NB4 (cell line): Measurements from ENCODE around the gene ICAM2.
"Not testable (repeated sequence)": the region's sequence is repeated elsewhere in the genome, so short reads cannot be mapped to it uniquely, and the experiment has no call there.

Experiments
- DNase-seq: peaks from one replicate; pipeline ENCODE4 v3.0.0; 2010; ENCODE audit warnings: low read depth
- H3K4me3 ChIP-seq: one replicate; pipeline ENCODE4 v1.5.1; 2011; ENCODE audit warnings: mild to moderate bottlenecking, low read depth, low read length, moderate library complexity
- MYC ChIP-seq: IDR thresholded peaks from 2 replicates; pipeline ENCODE4 v1.6.1; 2011; ENCODE audit warnings: low read depth, low read length
- POLR2A ChIP-seq: IDR thresholded peaks from 2 replicates; pipeline ENCODE4 v1.6.1; 2011; ENCODE audit warnings: mild to moderate bottlenecking; ENCODE audit not compliant: insufficient read length; ENCODE audit errors: extremely low read depth
- TF ChIP-seq, protein P1 (sequence below): IDR thresholded peaks from one replicate; pipeline ENCODE4 v1.5.1; 2012; ENCODE audit warnings: low read depth, low read length
- TF ChIP-seq, protein P2 (sequence below): IDR thresholded peaks from 2 replicates; pipeline ENCODE4 v1.6.1; 2011; ENCODE audit warnings: low read depth, low read length

The ICAM2 gene

DNA sequence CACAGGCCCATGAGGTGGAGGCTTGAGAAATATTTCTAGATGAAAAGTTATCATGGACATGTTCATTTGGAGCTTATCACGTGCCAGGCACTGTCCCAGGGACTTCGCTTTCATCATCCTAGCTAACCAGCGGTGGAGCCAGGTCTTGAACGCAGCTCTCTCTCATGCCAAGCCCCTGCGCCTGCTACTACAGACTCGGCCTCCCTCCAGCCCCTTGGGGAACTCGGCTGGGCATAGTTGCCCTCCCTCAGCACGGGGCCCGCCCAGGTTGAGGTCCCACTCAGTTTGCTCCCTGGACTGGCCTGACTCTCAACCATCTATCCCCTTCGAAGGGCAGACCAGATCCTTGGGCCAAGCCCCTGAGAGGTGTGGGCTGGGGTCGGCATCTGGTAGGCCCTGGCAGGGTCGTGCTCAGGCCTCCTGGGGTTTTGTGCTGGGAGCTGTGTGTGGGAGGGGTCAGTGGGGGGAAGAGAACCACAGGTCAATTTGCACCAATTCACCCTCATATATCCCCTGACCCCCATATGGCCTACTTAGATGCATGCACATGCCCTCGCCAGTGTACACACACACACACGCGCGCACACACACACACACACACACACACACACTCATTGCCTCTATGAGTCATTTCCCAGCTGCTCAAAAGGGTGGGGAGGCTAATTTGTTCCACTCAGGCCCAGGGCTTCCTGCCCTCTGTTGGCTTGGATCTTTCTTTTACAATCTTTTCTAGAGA, 35.6 kb downstream of the ICAM2 start:
- peak; percentile 70 for DNase-seq
- no peak overlapping the region for H3K4me3 ChIP-seq
- TF ChIP-seq, protein P1, sequence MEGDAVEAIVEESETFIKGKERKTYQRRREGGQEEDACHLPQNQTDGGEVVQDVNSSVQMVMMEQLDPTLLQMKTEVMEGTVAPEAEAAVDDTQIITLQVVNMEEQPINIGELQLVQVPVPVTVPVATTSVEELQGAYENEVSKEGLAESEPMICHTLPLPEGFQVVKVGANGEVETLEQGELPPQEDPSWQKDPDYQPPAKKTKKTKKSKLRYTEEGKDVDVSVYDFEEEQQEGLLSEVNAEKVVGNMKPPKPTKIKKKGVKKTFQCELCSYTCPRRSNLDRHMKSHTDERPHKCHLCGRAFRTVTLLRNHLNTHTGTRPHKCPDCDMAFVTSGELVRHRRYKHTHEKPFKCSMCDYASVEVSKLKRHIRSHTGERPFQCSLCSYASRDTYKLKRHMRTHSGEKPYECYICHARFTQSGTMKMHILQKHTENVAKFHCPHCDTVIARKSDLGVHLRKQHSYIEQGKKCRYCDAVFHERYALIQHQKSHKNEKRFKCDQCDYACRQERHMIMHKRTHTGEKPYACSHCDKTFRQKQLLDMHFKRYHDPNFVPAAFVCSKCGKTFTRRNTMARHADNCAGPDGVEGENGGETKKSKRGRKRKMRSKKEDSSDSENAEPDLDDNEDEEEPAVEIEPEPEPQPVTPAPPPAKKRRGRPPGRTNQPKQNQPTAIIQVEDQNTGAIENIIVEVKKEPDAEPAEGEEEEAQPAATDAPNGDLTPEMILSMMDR: no peak
- TF ChIP-seq MYC (peak; percentile 74), POLR2A (no peak)
- TF ChIP-seq, protein P2, sequence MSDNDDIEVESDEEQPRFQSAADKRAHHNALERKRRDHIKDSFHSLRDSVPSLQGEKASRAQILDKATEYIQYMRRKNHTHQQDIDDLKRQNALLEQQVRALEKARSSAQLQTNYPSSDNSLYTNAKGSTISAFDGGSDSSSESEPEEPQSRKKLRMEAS: peak; percentile 63

DNA sequence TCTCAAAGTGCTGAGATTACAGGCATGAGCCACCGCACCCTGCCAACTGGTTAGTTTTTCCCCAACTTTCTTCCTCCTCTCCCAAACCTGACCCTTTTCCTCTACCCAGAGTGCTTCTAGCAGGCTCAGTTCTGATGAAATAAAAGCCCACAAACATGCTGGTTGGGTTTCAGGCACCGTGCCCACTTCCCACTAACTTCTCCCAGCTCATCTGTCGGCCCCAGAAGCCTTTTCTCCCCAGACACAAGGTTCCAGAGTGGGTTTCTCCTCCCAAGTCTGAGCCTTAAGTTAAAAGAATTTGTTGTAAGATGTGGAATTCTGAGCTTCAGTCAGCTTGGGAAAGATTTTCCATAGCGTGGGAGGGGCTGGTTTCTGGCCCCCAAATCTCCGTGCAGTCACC, 36.2 kb downstream of the ICAM2 start:
- no peak for DNase-seq
- H3K4me3 ChIP-seq: no peak overlapping the region
- TF ChIP-seq MYC (no peak), POLR2A (no peak)
- TF ChIP-seq, protein P1: no peak
- TF ChIP-seq, protein P2: no peak

DNA sequence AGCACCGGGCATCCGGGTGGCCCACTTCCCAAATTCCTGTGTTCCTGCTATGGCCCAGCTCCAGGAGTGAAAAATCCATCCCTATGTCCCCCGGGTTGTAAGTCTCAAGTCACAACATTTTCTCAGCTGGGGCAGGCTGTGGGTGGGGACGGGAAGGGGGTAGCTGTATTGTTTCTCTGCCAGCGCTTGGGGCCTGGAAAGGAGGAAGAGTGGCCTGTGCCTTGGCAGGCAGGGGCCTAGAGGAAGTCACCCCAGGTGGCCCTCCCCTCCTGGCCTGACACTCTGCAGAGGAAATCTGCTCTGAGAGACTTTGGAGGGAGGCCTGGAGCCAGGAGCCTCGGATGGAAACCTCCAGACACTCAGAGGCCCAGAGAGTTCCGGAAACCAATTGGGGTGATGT, 37.1 kb downstream of the ICAM2 start:
- DNase-seq: no peak
- no peak for TF ChIP-seq MYC
- no peak for TF ChIP-seq POLR2A
- TF ChIP-seq, protein P2: no peak
- TF ChIP-seq, protein P1: no peak
- H3K4me3 ChIP-seq: no peak overlapping the region

GRCh38 chr17:63982641-63983040, 37.8 kb downstream of the ICAM2 start:
- not testable (repeated sequence) for DNase-seq, H3K4me3 ChIP-seq

DNA sequence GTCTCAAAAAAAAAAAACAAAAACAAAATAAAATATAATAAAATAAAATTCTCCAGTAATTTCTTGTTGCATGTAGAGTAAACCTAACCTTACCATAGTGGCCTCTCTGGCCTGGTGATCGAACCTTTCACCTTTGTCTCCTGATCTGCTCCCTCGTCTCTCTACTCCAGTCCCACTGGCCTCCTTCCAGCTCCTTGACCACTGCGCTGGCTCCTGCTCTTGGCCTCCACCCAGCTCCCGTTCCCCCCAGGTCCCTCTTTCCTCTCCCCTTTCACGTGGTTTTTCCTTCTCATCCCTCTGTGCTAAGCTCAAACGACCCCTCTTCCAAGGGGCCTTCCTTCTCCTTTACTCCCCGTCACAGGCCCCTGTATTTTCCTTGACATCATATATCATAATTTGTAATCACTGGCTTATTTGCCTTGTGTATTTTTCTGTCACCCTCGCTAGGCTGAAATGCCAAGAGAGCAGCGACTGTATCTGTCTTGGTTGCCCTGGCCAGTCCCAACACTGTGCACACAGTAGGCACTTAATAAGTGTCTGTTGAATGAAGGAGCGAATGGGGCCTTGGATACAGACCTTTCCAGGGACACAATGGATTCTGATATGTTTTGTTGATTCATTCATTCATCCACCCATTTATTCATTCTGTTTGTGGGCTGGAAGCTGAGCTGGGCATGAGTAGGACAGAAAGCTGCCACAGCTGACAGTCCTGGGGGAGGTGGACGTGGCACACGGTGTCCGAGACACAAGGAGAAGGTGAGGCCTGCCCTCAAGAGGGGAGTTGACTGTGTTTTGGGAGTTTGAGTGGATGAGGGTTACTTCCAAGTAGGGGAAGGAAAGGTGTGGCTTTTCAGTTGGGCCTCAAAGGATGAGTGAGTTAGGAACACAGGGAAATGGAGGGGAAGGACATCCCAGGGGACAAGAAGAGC, 41.9 kb downstream of the ICAM2 start:
- DNase-seq: no peak
- no peak overlapping the region for H3K4me3 ChIP-seq
- TF ChIP-seq POLR2A: no peak
- TF ChIP-seq, protein P1: no peak
- no peak for TF ChIP-seq MYC
- TF ChIP-seq, protein P2: no peak

DNA sequence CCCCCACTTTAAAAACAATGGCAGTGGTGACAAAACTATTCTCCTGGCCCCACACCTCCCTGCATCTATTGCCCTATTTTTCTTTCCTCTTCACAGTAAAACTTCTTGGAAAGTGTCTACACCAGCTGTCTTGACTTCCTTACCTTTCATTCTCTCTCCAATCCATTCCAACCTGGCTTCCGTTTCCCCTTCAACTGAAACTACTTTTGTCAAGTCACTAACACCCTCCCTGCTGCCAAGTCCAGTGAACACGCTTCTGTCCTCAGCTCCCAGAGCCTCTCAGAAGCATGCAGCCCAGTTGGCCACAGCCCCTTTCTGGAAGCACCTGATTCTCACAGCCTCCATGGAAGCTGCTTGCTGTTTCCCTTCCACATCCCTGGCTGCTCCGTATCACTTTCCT, 43.7 kb downstream of the ICAM2 start:
- TF ChIP-seq, protein P1: no peak
- TF ChIP-seq POLR2A (no peak), MYC (no peak)
- TF ChIP-seq, protein P2: no peak
- DNase-seq: no peak
- no peak overlapping the region for H3K4me3 ChIP-seq
